GM12873 (cell line): ENCODE measurements around the gene PRKCH.

Source experiments
- TF ChIP-seq, protein P1 (sequence below): IDR thresholded peaks from 2 replicates; pipeline ENCODE4 v1.5.1; 2012; ENCODE audit warnings: low read depth, mild to moderate bottlenecking, moderate library complexity, low read length, control low read depth; ENCODE audit not compliant: insufficient read depth; ENCODE audit errors: missing control alignments

Gene PRKCH

DNA sequence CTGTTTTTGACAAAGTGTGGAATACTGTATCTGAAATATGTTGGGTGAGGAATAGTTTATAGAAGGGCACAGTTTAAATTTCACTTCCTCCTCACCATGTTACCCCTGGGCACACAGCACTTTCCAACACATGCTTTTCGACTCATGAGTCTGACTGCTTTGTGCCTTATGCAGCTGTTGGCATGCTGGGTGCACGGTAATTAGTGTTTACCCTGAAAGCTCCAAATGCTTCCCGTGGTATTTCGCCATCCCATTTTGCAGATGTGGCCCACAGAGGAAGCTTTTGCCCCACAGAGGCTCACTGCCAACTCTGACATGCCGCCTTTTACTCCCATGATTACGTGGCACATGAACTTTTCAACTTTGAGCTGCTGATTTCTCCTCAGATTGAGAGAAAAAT lies 168.6 kb downstream of the PRKCH start:
- TF ChIP-seq, protein P1, sequence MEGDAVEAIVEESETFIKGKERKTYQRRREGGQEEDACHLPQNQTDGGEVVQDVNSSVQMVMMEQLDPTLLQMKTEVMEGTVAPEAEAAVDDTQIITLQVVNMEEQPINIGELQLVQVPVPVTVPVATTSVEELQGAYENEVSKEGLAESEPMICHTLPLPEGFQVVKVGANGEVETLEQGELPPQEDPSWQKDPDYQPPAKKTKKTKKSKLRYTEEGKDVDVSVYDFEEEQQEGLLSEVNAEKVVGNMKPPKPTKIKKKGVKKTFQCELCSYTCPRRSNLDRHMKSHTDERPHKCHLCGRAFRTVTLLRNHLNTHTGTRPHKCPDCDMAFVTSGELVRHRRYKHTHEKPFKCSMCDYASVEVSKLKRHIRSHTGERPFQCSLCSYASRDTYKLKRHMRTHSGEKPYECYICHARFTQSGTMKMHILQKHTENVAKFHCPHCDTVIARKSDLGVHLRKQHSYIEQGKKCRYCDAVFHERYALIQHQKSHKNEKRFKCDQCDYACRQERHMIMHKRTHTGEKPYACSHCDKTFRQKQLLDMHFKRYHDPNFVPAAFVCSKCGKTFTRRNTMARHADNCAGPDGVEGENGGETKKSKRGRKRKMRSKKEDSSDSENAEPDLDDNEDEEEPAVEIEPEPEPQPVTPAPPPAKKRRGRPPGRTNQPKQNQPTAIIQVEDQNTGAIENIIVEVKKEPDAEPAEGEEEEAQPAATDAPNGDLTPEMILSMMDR = no peak

DNA sequence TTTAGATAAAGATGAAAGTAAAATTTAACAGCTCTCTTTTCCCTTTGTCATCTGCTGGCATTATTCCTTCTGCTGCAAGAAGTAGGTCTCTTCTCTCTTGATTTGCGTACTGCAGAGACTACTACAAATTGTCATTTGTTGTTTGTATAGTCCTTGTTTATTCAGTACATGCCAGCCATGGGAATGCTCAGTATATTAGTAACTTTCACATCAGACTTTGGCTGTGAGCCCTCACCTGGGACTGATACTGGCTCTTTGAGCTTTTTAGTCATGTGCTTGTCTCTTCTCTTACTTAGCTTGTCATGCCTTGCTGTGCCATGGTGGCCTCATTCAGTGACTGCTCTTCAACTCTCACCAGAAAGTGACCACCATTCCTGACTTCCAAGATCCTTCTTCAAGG lies 169.8 kb downstream of the PRKCH start:
- TF ChIP-seq, protein P1 = no peak

DNA sequence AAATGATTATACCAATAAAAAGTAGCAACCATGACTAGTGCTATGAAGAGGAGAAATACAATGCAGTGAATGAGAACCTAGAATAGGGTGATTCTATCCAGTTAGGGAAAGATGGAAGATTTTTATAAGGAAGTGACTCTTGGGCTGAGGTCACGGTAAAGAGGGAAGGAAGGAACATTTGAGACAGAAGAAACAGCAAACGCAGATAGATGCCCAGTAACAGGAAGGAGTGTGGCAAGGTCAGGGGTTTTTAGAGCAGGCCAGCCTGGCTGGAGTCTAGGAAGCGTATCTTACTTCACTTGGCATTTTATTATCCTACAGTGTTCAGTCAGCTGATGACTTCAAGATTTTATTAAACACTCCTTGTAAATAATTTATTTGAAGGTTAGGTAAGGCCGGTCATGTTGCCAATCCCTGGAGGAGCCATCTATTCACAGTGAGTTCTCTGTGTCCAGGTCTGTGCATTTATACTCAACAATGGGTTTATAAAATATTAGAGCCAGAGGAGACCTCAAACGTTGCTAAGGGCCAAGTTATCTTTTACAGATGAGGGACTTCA lies 170.6 kb downstream of the PRKCH start:
- TF ChIP-seq, protein P1 = no peak

DNA sequence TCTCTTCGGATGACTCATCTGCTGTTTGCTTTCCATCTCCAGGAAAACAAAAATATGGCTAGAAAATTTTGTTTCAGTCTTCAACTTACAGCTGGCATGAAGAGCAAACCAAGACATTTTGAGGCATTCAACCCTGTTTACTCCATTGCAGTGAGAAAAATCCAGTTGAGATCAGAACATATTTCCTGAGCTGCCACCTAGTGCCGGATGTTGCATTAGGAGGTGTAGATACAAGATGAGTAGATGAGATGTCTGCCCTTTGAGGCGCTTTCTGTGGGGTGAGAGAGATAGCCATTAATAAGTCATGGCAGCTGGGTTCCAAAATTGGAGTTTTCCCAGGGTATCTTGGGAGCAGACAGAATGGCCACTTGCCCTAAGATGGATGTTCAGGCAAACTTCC lies 171.1 kb downstream of the PRKCH start:
- TF ChIP-seq, protein P1 = no peak

DNA sequence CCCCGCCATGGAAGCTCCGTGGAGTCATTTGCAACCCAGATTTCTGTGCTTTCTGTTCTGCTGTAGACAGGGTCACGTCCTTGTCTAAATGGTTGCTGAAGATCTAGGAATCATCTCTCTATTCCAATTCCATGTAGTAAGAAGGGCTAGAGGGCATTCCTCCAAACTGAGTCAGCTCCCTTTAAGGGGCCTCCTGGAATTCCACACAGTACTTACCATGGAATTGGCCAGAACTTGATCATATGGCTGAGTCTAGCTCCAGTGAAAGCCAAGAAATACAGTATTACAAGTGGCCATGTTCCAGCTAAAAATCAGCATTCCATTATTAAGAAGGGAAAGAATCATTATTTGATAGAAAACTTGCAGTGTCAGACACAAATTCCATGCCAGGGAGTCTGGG lies 171.9 kb downstream of the PRKCH start:
- TF ChIP-seq, protein P1 = no peak

DNA sequence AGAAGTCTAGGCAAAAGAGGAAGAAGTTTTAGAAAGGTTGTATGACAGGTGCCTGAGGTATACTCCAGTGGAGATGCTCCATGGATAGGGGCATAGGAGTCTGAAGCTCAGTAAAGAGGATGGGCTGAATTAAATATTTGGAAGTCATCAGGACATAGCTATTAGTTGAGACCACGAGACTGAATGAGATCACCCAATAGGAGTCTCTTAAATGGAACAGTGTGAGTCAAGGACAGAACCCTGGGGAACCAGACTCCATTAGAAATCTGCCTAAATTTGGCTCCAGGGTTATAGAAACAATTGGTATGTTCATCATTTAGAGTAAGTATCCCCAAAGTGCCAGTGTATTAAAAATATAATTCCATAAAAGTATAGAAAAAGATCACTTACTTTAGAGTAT lies 172.6 kb downstream of the PRKCH start:
- TF ChIP-seq, protein P1 = no peak

DNA sequence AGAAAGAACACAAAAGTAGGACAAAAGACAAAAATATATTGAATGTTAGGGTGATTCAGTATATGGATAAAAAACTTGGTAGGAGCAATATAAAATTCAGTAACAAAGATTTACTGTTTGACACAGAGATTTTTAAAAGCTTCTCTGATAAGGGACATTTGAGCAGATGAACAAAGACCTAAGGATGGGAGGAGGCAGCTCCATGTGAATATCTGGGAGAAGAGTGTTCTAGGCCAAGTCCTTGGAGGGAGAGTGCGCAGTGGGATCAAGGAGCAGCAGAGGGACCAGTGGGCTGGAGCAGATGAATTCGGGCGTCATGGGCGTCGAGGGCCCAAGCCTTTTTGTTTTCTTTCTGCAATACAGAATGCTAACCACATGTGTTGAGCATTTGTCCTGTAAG lies 174.4 kb downstream of the PRKCH start:
- TF ChIP-seq, protein P1 = no peak
